ENCODE data around the gene SAE1. TPM values are rescaled to one million over a fixed set of nuclear protein-coding genes. Genes with fewer than 3 reads are reported as not detected.

SAE1 gene
- total and polyA plus RNA-seq, 11 donors, result 15.7 to 84.1 (median 49.7) TPM

- H3K4me3 ChIP-seq, result peak overlapping the region; percentile 22 to 79 (median 64)
- intact Hi-C loops (cut with DNase I), result loop anchor here in 5 of 10 donors (1.0 to 10.0 kb wide), 4 partner anchors 16 to 402 kb away; partner anchors contain the start of genes INAFM1 (in 3 of the 5) and AP2S1 (in 1 of the 5)
- 0 to 3% (median 1%) methylated on average over 41 to 52 of the region's 52 CpGs for WGBS, 4 donors
Observed at GRCh38 chr19:47256693-47257410, 126.2 kb downstream of the SAE1 start.

GRCh38 chr19:47257411-47258169 lies 127.0 kb downstream of the SAE1 start:
- peak in 3 of 4 donors; percentile 46 to 48 (median 46) for ATAC-seq
- Histone ChIP-seq H3K27ac (peak overlapping the region; percentile 88 to 99 (median 93)), H3K4me3 (peak overlapping the region; percentile 4 to 79 (median 64)), H3K27me3 (no peaks in the 10 kb centered on the region), H3K9me3 (no peaks in the 10 kb centered on the region), H3K4me1 (peaks cover 0 to 31% (median 24%) of the 10 kb centered on the region in 12 donors), H3K36me3 (peaks cover 0 to 44% (median 40%) of the 10 kb centered on the region in 9 donors)
- intact Hi-C loops (cut with DNase I), result loop anchor here in 6 of 10 donors (1.0 to 10.0 kb wide), 4 partner anchors 15 to 403 kb away; partner anchors contain the start of genes INAFM1 (in 3 of the 6) and AP2S1 (in 1 of the 6)
- 1 to 3% (median 2%) methylated on average over 22 to 29 of the region's 29 CpGs for WGBS, 4 donors
- TF ChIP-seq CTCF (IDR thresholded peaks at IDR 0.05), result no peak
- TF ChIP-seq POLR2A (IDR thresholded peaks at IDR 0.05), result peak in 1 of 2 donors; percentile 78
- DNase-seq, result no peak

More at GRCh38 chr19:47256693-47257410, 126.2 kb downstream of the SAE1 start:
- peak; percentile 84 to 90 (median 87) for ATAC-seq
- H3K4me1 ChIP-seq, result peaks cover 0 to 31% (median 24%) of the 10 kb centered on the region in 12 donors
- peaks cover 0 to 36% (median 34%) of the 10 kb centered on the region in 9 donors for H3K36me3 ChIP-seq
- H3K9me3 ChIP-seq, result no peaks in the 10 kb centered on the region
- H3K27ac ChIP-seq, result peak overlapping the region; percentile 88 to 99 (median 93)
- H3K27me3 ChIP-seq, result no peaks in the 10 kb centered on the region
- no peak for TF ChIP-seq CTCF (IDR thresholded peaks at IDR 0.05)
- no peak for TF ChIP-seq POLR2A (IDR thresholded peaks at IDR 0.05)
- DNase-seq, result peak; percentile 100

- Histone ChIP-seq H3K27ac (peak overlapping the region; percentile 88 to 99 (median 93)), H3K4me3 (peak overlapping the region in 6 of 12 donors; percentile 33 to 74 (median 68)), H3K9me3 (no peaks in the 10 kb centered on the region), H3K27me3 (no peaks in the 10 kb centered on the region), H3K4me1 (peaks cover 0 to 31% (median 24%) of the 10 kb centered on the region in 12 donors), H3K36me3 (peaks cover 0 to 52% (median 49%) of the 10 kb centered on the region in 9 donors)
- TF ChIP-seq POLR2A (IDR thresholded peaks at IDR 0.05), result no peak
- TF ChIP-seq CTCF (IDR thresholded peaks at IDR 0.05), result no peak
- WGBS, 4 donors, result 87 to 91% (median 88%) methylated on average over 9 of the region's 9 CpGs
- intact Hi-C loops (cut with DNase I), result loop anchor here in 2 of 10 donors (2.0 to 10.0 kb wide), 2 partner anchors 14 to 404 kb away; partner anchors contain the start of gene AP2S1 (in 1 of the 2)
- DNase-seq, result no peak
- ATAC-seq, result no peak
Observed at GRCh38 chr19:47258434-47258833, 127.8 kb downstream of the SAE1 start.

Data from heart left ventricle (tissue), 16 donors.